HEK293 (cell line): Measurements from ENCODE around the gene BCL2L13.

Experiments
- CTCF ChIA-PET: fragments of 350-600 bp; formaldehyde crosslinking; extraction: SDS; loops from one replicate; lab custom pipeline; 2021; ENCODE audit warnings: antibody characterized with exemption; lab: Yijun Ruan, JAX
- POLR2A ChIA-PET: fragments of 300-600 bp; formaldehyde crosslinking; extraction: SDS; loops from one replicate; lab custom pipeline; 2020; ENCODE audit warnings: antibody characterized with exemption, inconsistent platforms; lab: Yijun Ruan, JAX
- H3K27ac ChIP-seq: fragments of 200-500 bp; sonication (Bioruptor generic); 2 replicates; pipeline ENCODE4 v1.5.1; 2014; ENCODE audit warnings: low read depth, low read length, control low read depth, inconsistent platforms; ENCODE audit errors: extremely low read depth
- H3K36me3 ChIP-seq, 2 experiments: fragments of 200-500 bp in 1 of 2; sonication (Bioruptor generic) in 1 of 2; 1 replicate in 1 of 2; 2 replicates in 1 of 2; pipeline ENCODE4 v1.5.1; 2014 to 2017; ENCODE audit warnings: inconsistent platforms in 2 of 2, low read length in 2 of 2; ENCODE audit not compliant: control insufficient read depth in 2 of 2, insufficient read depth in 1 of 2
- H3K4me1 ChIP-seq: fragments of 200-500 bp; sonication (Bioruptor generic); 2 replicates; pipeline ENCODE4 v1.5.1; 2014; ENCODE audit warnings: mild to moderate bottlenecking, low read length, inconsistent platforms; ENCODE audit not compliant: control insufficient read depth, insufficient read depth
- H3K4me3 ChIP-seq: 2 replicates; pipeline ENCODE4 v1.5.1; 2011; ENCODE audit warnings: low read depth, mild to moderate bottlenecking, control low read depth, low read length, moderate library complexity
- H3K9me3 ChIP-seq: fragments of 200-500 bp; sonication (Bioruptor generic); 2 replicates; pipeline ENCODE4 v1.5.1; 2014; ENCODE audit warnings: low read depth, low read length, inconsistent platforms; ENCODE audit not compliant: control insufficient read depth, insufficient read depth
- EGR2 ChIP-seq: fragments of 450-650 bp; formaldehyde crosslinking; IDR thresholded peaks from 2 replicates; pipeline ENCODE4 v1.5.1; 2016; ENCODE audit warnings: low read depth, missing biosample characterization, missing genetic modification characterization
- KLF10 ChIP-seq: fragments of 450-650 bp; IDR thresholded peaks from 2 replicates; pipeline ENCODE4 v1.5.1; 2018; ENCODE audit warnings: missing biosample characterization, mild to moderate bottlenecking, missing genetic modification characterization
- SP3 ChIP-seq: fragments of 450-650 bp; formaldehyde crosslinking; IDR thresholded peaks from 2 replicates; pipeline ENCODE4 v1.5.1; 2016; ENCODE audit warnings: missing biosample characterization, missing genetic modification characterization
- SP7 ChIP-seq: fragments of 450-650 bp; formaldehyde crosslinking; IDR thresholded peaks from 2 replicates; pipeline ENCODE4 v1.5.1; 2016; ENCODE audit warnings: missing biosample characterization, missing genetic modification characterization
- ZBTB21 ChIP-seq: fragments of 450-650 bp; formaldehyde crosslinking; IDR thresholded peaks from 2 replicates; pipeline ENCODE4 v1.5.1; 2017; ENCODE audit warnings: missing biosample characterization, missing genetic modification characterization
- ZNF155 ChIP-seq: fragments of 450-650 bp; formaldehyde crosslinking; IDR thresholded peaks from 2 replicates; pipeline ENCODE4 v1.5.1; 2016; ENCODE audit warnings: missing biosample characterization, missing genetic modification characterization
- ZNF19 ChIP-seq: fragments of 450-650 bp; formaldehyde crosslinking; IDR thresholded peaks from 2 replicates; pipeline ENCODE4; 2016; ENCODE audit warnings: missing biosample characterization, missing genetic modification characterization, low read depth
- ZNF2 ChIP-seq: fragments of 450-650 bp; formaldehyde crosslinking; IDR thresholded peaks from 2 replicates; pipeline ENCODE4 v1.5.1; 2016; ENCODE audit warnings: missing biosample characterization, missing genetic modification characterization
- ZNF324 ChIP-seq: fragments of 450-650 bp; formaldehyde crosslinking; IDR thresholded peaks from 2 replicates; pipeline ENCODE4 v1.5.1; 2016; ENCODE audit warnings: missing biosample characterization, missing genetic modification characterization
- ZNF341 ChIP-seq: fragments of 450-650 bp; formaldehyde crosslinking; IDR thresholded peaks from 2 replicates; pipeline ENCODE4; 2016; ENCODE audit warnings: low read depth, missing biosample characterization, missing genetic modification characterization
- ZNF416 ChIP-seq: fragments of 450-650 bp; formaldehyde crosslinking; IDR thresholded peaks from 2 replicates; pipeline ENCODE4 v1.5.1; 2016; ENCODE audit warnings: missing biosample characterization, missing genetic modification characterization
- ZNF426 ChIP-seq: fragments of 450-650 bp; formaldehyde crosslinking; IDR thresholded peaks from 2 replicates; pipeline ENCODE4 v1.5.1; 2017; ENCODE audit warnings: missing biosample characterization, missing genetic modification characterization, mild to moderate bottlenecking, inconsistent platforms, moderate library complexity
- ZNF514 ChIP-seq: fragments of 450-650 bp; formaldehyde crosslinking; IDR thresholded peaks from 2 replicates; pipeline ENCODE4 v1.5.1; 2016; ENCODE audit warnings: missing biosample characterization, missing genetic modification characterization
- ZNF529 ChIP-seq: fragments of 450-650 bp; formaldehyde crosslinking; IDR thresholded peaks from 2 replicates; pipeline ENCODE4 v1.5.1; 2017; ENCODE audit warnings: missing genetic modification characterization, missing biosample characterization; ENCODE audit not compliant: insufficient replicate concordance
- ZNF555 ChIP-seq: fragments of 450-650 bp; formaldehyde crosslinking; conservative IDR thresholded peaks from 2 replicates; pipeline ENCODE4 v1.5.1; 2017; ENCODE audit warnings: missing biosample characterization, mild to moderate bottlenecking, missing genetic modification characterization, inconsistent platforms
- ZNF677 ChIP-seq: fragments of 450-650 bp; IDR thresholded peaks from 2 replicates; pipeline ENCODE4 v1.5.0; 2018; ENCODE audit warnings: missing biosample characterization, mild to moderate bottlenecking, missing genetic modification characterization, moderate library complexity
- ZNF701 ChIP-seq: fragments of 450-650 bp; formaldehyde crosslinking; IDR thresholded peaks from 2 replicates; pipeline ENCODE4 v1.5.1; 2016; ENCODE audit warnings: missing biosample characterization, missing genetic modification characterization
- ZXDB ChIP-seq: fragments of 450-650 bp; formaldehyde crosslinking; IDR thresholded peaks from 2 replicates; pipeline ENCODE4 v1.5.1; 2016; ENCODE audit warnings: missing biosample characterization, missing genetic modification characterization
- TF ChIP-seq, protein P1 (sequence below): fragments of 450-650 bp; formaldehyde crosslinking; IDR thresholded peaks from 2 replicates; pipeline ENCODE4 v1.5.1; 2016; ENCODE audit warnings: missing biosample characterization, missing genetic modification characterization, low read depth
- TF ChIP-seq, protein P2 (sequence below): fragments of 450-650 bp; formaldehyde crosslinking; IDR thresholded peaks from 2 replicates; pipeline ENCODE4 v1.5.1; 2016; ENCODE audit warnings: missing biosample characterization, missing genetic modification characterization
- TF ChIP-seq, protein P3 (sequence below): fragments of 450-650 bp; formaldehyde crosslinking; IDR thresholded peaks from 2 replicates; pipeline ENCODE4 v1.5.1; 2017; ENCODE audit warnings: missing biosample characterization, missing genetic modification characterization
- TF ChIP-seq, protein P4 (sequence below): sonication (generic); formaldehyde crosslinking; IDR thresholded peaks from 2 replicates; pipeline ENCODE4 v1.8.1; 2022; ENCODE audit warnings: mild to moderate bottlenecking, moderate library complexity, missing genetic modification reagents
- TF ChIP-seq, protein P5 (sequence below): fragments of 450-650 bp; formaldehyde crosslinking; IDR thresholded peaks from 2 replicates; pipeline ENCODE4 v1.5.1; 2016; ENCODE audit warnings: missing biosample characterization, missing genetic modification characterization

The BCL2L13 gene

DNA sequence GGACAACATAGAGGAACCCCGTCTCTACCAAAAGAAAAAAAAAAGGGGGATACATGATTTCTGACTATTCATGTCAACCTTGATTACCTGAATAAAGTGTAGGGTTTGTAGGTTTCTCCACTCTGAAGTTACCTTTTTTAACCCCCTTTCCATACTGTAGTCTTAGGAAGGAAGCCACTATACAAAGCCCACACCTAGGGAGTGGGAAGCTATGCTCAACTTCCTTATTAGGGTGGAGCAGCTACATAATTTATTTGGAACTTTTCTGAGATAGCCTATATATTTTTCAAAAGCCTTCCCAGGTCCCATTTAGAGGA lies 9.4 kb upstream of the BCL2L13 start (continued):
- TF ChIP-seq, protein P1, sequence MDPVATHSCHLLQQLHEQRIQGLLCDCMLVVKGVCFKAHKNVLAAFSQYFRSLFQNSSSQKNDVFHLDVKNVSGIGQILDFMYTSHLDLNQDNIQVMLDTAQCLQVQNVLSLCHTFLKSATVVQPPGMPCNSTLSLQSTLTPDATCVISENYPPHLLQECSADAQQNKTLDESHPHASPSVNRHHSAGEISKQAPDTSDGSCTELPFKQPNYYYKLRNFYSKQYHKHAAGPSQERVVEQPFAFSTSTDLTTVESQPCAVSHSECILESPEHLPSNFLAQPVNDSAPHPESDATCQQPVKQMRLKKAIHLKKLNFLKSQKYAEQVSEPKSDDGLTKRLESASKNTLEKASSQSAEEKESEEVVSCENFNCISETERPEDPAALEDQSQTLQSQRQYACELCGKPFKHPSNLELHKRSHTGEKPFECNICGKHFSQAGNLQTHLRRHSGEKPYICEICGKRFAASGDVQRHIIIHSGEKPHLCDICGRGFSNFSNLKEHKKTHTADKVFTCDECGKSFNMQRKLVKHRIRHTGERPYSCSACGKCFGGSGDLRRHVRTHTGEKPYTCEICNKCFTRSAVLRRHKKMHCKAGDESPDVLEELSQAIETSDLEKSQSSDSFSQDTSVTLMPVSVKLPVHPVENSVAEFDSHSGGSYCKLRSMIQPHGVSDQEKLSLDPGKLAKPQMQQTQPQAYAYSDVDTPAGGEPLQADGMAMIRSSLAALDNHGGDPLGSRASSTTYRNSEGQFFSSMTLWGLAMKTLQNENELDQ (tag by site-specific recombination), result no peak
- no peak for TF ChIP-seq ZBTB21
- TF ChIP-seq ZNF19 (tag by site-specific recombination), result no peak
- TF ChIP-seq SP3, result no peak
- TF ChIP-seq ZNF341, result no peak
- no peak for TF ChIP-seq ZNF155 (tag by site-specific recombination)
- TF ChIP-seq ZNF529 (tag by site-specific recombination), result no peak
- no peak for TF ChIP-seq ZNF426 (tag by site-specific recombination)
- no peak for TF ChIP-seq ZNF2 (tag by site-specific recombination)
- no peak for TF ChIP-seq ZXDB (tag by site-specific recombination)
- TF ChIP-seq, protein P2, sequence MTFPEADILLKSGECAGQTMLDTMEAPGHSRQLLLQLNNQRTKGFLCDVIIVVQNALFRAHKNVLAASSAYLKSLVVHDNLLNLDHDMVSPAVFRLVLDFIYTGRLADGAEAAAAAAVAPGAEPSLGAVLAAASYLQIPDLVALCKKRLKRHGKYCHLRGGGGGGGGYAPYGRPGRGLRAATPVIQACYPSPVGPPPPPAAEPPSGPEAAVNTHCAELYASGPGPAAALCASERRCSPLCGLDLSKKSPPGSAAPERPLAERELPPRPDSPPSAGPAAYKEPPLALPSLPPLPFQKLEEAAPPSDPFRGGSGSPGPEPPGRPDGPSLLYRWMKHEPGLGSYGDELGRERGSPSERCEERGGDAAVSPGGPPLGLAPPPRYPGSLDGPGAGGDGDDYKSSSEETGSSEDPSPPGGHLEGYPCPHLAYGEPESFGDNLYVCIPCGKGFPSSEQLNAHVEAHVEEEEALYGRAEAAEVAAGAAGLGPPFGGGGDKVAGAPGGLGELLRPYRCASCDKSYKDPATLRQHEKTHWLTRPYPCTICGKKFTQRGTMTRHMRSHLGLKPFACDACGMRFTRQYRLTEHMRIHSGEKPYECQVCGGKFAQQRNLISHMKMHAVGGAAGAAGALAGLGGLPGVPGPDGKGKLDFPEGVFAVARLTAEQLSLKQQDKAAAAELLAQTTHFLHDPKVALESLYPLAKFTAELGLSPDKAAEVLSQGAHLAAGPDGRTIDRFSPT (tag by site-specific recombination), result no peak
- TF ChIP-seq KLF10 (tag by site-specific recombination), result no peak
- TF ChIP-seq ZNF416, result no peak

DNA sequence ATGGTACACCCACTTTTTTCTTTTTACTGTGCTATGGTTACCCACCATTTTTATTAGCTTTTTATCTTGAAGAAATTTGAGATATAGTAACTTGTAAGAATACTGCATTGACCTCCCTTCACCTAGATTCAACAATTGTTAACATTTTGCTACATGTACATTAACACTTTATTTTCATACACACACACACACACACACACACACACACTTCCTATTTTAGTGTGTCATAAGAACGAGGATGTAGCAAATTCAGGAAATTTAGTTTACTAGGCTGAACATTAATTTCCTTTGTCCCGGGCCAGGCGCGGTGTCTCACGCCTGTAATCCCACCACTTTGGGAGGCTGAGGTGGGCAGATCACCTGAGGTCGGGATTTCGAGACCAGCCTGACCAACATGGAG lies 8.9 kb upstream of the BCL2L13 start:
- Histone ChIP-seq H3K27ac (no peak overlapping the region), H3K9me3 (no peaks in the 10 kb centered on the region), H3K4me3 (no peak overlapping the region), H3K4me1 (peaks cover 7% of the 10 kb centered on the region), H3K36me3 (peaks cover 6 to 12% of the 10 kb centered on the region in 2 experiments; a peak in 2 of 3 replicates)
- POLR2A ChIA-PET, result interaction anchor here (0.6 to 0.9 kb wide), 3 partner anchors 7 to 37 kb away, joined by 3 read pairs; partner anchors contain the start of gene BCL2L13
- CTCF ChIA-PET, result interaction anchor here (0.6 to 0.7 kb wide), 2 partner anchors 60 to 514 kb away, joined by 3 read pairs; no protein-coding TSS in a partner anchor
- TF ChIP-seq EGR2, result no peak
- TF ChIP-seq, protein P3, sequence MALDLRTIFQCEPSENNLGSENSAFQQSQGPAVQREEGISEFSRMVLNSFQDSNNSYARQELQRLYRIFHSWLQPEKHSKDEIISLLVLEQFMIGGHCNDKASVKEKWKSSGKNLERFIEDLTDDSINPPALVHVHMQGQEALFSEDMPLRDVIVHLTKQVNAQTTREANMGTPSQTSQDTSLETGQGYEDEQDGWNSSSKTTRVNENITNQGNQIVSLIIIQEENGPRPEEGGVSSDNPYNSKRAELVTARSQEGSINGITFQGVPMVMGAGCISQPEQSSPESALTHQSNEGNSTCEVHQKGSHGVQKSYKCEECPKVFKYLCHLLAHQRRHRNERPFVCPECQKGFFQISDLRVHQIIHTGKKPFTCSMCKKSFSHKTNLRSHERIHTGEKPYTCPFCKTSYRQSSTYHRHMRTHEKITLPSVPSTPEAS (tag by site-specific recombination), result peak; percentile 39; the same call in 1 of the 2 replicates

DNA sequence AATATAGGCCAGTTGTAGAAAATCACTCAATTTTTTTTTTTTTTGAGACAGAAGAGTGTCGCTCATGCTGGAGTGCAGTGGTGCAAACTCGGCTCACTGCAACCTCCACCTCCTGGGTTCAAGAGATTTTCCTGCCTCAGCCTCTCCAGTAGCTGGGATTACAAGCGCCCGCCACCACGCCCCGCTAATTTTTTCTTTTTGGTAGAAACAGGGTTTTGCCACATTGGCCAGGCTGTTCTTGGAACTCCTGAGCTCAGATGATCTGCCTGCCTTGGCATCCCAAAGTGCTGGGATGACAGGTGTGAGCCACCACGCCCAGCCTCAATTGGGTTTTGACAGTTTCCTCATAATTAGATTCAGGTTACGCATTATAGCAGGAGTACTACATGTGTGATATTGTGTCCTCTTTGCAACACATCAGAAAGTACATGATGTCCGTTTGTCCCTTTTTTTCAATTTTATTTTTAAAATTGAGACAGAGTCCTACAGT lies 7.4 kb upstream of the BCL2L13 start:
- no peaks in the 10 kb centered on the region for H3K9me3 ChIP-seq
- TF ChIP-seq ZNF324 (tag by site-specific recombination) (no peak), ZNF701 (no peak), ZNF341 (no peak), ZNF677 (tag by site-specific recombination) (no peak), KLF10 (tag by site-specific recombination) (no peak), SP3 (no peak), ZNF555 (tag by site-specific recombination) (no peak), SP7 (tag by site-specific recombination) (no peak), ZNF514 (no peak)
- TF ChIP-seq, protein P4, sequence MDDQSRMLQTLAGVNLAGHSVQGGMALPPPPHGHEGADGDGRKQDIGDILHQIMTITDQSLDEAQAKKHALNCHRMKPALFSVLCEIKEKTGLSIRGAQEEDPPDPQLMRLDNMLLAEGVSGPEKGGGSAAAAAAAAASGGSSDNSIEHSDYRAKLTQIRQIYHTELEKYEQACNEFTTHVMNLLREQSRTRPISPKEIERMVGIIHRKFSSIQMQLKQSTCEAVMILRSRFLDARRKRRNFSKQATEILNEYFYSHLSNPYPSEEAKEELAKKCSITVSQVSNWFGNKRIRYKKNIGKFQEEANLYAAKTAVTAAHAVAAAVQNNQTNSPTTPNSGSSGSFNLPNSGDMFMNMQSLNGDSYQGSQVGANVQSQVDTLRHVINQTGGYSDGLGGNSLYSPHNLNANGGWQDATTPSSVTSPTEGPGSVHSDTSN (CRISPR knock-in tag), result no peak
- TF ChIP-seq, protein P5, sequence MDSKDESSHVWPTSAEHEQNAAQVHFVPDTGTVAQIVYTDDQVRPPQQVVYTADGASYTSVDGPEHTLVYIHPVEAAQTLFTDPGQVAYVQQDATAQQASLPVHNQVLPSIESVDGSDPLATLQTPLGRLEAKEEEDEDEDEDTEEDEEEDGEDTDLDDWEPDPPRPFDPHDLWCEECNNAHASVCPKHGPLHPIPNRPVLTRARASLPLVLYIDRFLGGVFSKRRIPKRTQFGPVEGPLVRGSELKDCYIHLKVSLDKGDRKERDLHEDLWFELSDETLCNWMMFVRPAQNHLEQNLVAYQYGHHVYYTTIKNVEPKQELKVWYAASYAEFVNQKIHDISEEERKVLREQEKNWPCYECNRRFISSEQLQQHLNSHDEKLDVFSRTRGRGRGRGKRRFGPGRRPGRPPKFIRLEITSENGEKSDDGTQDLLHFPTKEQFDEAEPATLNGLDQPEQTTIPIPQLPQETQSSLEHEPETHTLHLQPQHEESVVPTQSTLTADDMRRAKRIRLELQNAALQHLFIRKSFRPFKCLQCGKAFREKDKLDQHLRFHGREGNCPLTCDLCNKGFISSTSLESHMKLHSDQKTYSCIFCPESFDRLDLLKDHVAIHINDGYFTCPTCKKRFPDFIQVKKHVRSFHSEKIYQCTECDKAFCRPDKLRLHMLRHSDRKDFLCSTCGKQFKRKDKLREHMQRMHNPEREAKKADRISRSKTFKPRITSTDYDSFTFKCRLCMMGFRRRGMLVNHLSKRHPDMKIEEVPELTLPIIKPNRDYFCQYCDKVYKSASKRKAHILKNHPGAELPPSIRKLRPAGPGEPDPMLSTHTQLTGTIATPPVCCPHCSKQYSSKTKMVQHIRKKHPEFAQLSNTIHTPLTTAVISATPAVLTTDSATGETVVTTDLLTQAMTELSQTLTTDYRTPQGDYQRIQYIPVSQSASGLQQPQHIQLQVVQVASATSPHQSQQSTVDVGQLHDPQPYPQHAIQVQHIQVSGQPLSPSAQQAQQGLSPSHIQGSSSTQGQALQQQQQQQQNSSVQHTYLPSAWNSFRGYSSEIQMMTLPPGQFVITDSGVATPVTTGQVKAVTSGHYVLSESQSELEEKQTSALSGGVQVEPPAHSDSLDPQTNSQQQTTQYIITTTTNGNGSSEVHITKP (tag by site-specific recombination), result no peak
- H3K4me1 ChIP-seq, result peaks cover 7% of the 10 kb centered on the region
- H3K27ac ChIP-seq, result no peak overlapping the region
- H3K4me3 ChIP-seq, result no peak overlapping the region
- CTCF ChIA-PET, result interaction anchor here (0.7 kb wide), 1 partner anchor 28 kb away, joined by 3 read pairs; no protein-coding TSS in a partner anchor
- peaks cover 0 to 5% of the 10 kb centered on the region in 2 experiments; a peak in 1 of 3 replicates for H3K36me3 ChIP-seq
- POLR2A ChIA-PET, result no interaction called here
